A549 (cell line): ENCODE results near the gene HNF4A. TPM values are rescaled to one million over a fixed set of nuclear protein-coding genes. Genes with fewer than 3 reads are reported as not detected.

Experiments
- ATAC-seq, 2 experiments: fragments of 200-7000 bp in 1 of 2; fragments of >200 bp in 1 of 2; cut with Nextera tagmentation in 1 of 2; cut with Tn5 transposase in 1 of 2; 3 replicates each; pipeline versions ENCODE4 v1.8.0 to v1.9.1; 2018 to 2020; ENCODE audit warnings: mild to moderate bottlenecking in 1 of 2, moderate library complexity in 1 of 2
- CTCF ChIA-PET: fragments of 300-600 bp; sonication (Branson Sonifier 250); formaldehyde crosslinking; extraction: SDS; loops from one replicate; lab custom pipeline; 2021; ENCODE audit warnings: antibody characterized with exemption, inconsistent platforms; lab: Yijun Ruan, JAX
- POLR2A ChIA-PET: fragments of 350-600 bp; formaldehyde crosslinking; extraction: SDS; loops from one replicate; lab custom pipeline; 2021; ENCODE audit warnings: antibody characterized with exemption, inconsistent platforms; lab: Yijun Ruan, JAX
- DNase-seq, 2 experiments: peaks; one replicate each; pipeline versions ENCODE4 v3.0.0 to v3.0.0-alpha.2; 2011 to 2016; ENCODE audit warnings: low read depth in 1 of 2, low spot score in 1 of 2
- FAIRE-seq: peaks from 2 replicates; lab custom pipeline; 2011; peaks lifted over from hg19 to GRCh38; lab: Jason Lieb, UNC
- H3K27ac ChIP-seq, 2 experiments: fragments of >200 bp; sonication (Bioruptor Twin); formaldehyde crosslinking; 3 replicates each; pipeline ENCODE4 v1.5.1; 2016 to 2017
- H3K4me1 ChIP-seq: fragments of >200 bp; sonication (Bioruptor Twin); formaldehyde crosslinking; 3 replicates; pipeline ENCODE4 v1.6.1; 2016
- H3K4me2 ChIP-seq: fragments of >200 bp; sonication (Bioruptor Twin); formaldehyde crosslinking; 3 replicates; pipeline ENCODE4 v1.6.1; 2016
- H3K4me3 ChIP-seq: fragments of >200 bp; sonication (Bioruptor Twin); formaldehyde crosslinking; 3 replicates; pipeline ENCODE4 v1.5.1; 2016
- H3K9me3 ChIP-seq: fragments of >200 bp; sonication (Bioruptor Twin); formaldehyde crosslinking; 3 replicates; pipeline ENCODE4 v1.6.1; 2016
- ATOH8 ChIP-seq: fragments of 250-450 bp; sonication (Bioruptor Pico); IDR thresholded peaks from 2 replicates; pipeline ENCODE4 v1.5.0; 2020; ENCODE audit warnings: low read depth, mild to moderate bottlenecking, moderate library complexity
- BCL3 ChIP-seq: fragments of >200 bp; sonication (Bioruptor Twin); formaldehyde crosslinking; IDR thresholded peaks from 3 replicates; pipeline ENCODE4 v1.6.1; 2016
- BHLHE40 ChIP-seq: IDR thresholded peaks from 2 replicates; pipeline ENCODE4 v1.6.1; 2012; ENCODE audit warnings: low read depth, low read length, inconsistent platforms
- CBX2 ChIP-seq: fragments of 200-600 bp; sonication (generic); IDR thresholded peaks from 2 replicates; pipeline ENCODE4 v1.6.1; 2016; ENCODE audit warnings: low read depth, mild to moderate bottlenecking, borderline replicate concordance
- CBX8 ChIP-seq: fragments of 200-600 bp; sonication (generic); IDR thresholded peaks from 2 replicates; pipeline ENCODE4 v1.6.1; 2016
- CEBPB ChIP-seq, 2 experiments: fragments of >200 bp in 1 of 2; sonication (Bioruptor Twin) in 1 of 2; formaldehyde crosslinking in 1 of 2; IDR thresholded peaks; 2 replicates each; pipeline ENCODE4 v1.6.1; 2012 to 2016
- CTCF ChIP-seq: fragments of >200 bp; sonication (Bioruptor Twin); formaldehyde crosslinking; IDR thresholded peaks from 3 replicates; pipeline ENCODE4 v1.5.1; 2016
- EHMT2 ChIP-seq: fragments of 200-600 bp; sonication (generic); IDR thresholded peaks from 2 replicates; pipeline ENCODE4 v1.6.1; 2016; ENCODE audit warnings: antibody characterized with exemption, low read depth, mild to moderate bottlenecking, moderate library complexity
- ELK1 ChIP-seq: fragments of 150-350 bp; IDR thresholded peaks from 2 replicates; pipeline ENCODE4 v1.6.1; 2014; ENCODE audit warnings: low read depth, mild to moderate bottlenecking, low read length
- GATA3 ChIP-seq: IDR thresholded peaks from 2 replicates; pipeline ENCODE4 v1.6.1; 2012; ENCODE audit warnings: borderline replicate concordance
- HES2 ChIP-seq: fragments of >200 bp; sonication (Bioruptor Twin); formaldehyde crosslinking; IDR thresholded peaks from 2 replicates; pipeline ENCODE4 v1.6.1; 2016
- HOXB5 ChIP-seq: fragments of 250-450 bp; sonication (Bioruptor Pico); IDR thresholded peaks from 2 replicates; pipeline ENCODE4 v1.5.0; 2020; ENCODE audit warnings: mild to moderate bottlenecking, moderate library complexity
- JUNB ChIP-seq: fragments of >200 bp; sonication (Bioruptor Twin); formaldehyde crosslinking; IDR thresholded peaks from 2 replicates; pipeline ENCODE4 v1.6.1; 2016
- KDM1A ChIP-seq: fragments of 200-600 bp; sonication (generic); IDR thresholded peaks from 2 replicates; pipeline ENCODE4 v1.6.1; 2016; ENCODE audit warnings: low read depth, mild to moderate bottlenecking
- MAFK ChIP-seq: fragments of 450-650 bp; IDR thresholded peaks from 2 replicates; pipeline ENCODE4 v1.6.1; 2014; ENCODE audit not compliant: partially characterized antibody
- MAZ ChIP-seq: fragments of 150-350 bp; IDR thresholded peaks from 2 replicates; pipeline ENCODE4 v1.6.1; 2014; ENCODE audit warnings: antibody characterized with exemption, low read depth, low read length, borderline replicate concordance
- PBX3 ChIP-seq: IDR thresholded peaks from 2 replicates; pipeline ENCODE4 v1.6.1; 2012
- PHF8 ChIP-seq: fragments of 200-600 bp; sonication (generic); IDR thresholded peaks from 2 replicates; pipeline ENCODE4 v1.6.1; 2016; ENCODE audit warnings: low read depth, mild to moderate bottlenecking, antibody characterized with exemption, moderate library complexity, borderline replicate concordance
- RAD21 ChIP-seq, 2 experiments: fragments of >200 bp in 1 of 2; sonication (Bioruptor Twin) in 1 of 2; formaldehyde crosslinking in 1 of 2; IDR thresholded peaks in 1 of 2; conservative IDR thresholded peaks in 1 of 2; 2 replicates in 1 of 2; 3 replicates in 1 of 2; pipeline ENCODE4 v1.6.1; 2012 to 2018; ENCODE audit warnings: inconsistent platforms in 1 of 2
- RNF2 ChIP-seq: fragments of 200-600 bp; sonication (generic); IDR thresholded peaks from 2 replicates; pipeline ENCODE4 v1.6.1; 2016; ENCODE audit warnings: low read depth, mild to moderate bottlenecking, antibody characterized with exemption, moderate library complexity, borderline replicate concordance
- SMC3 ChIP-seq: fragments of >200 bp; sonication (Bioruptor Twin); formaldehyde crosslinking; IDR thresholded peaks from 3 replicates; pipeline ENCODE4 v1.6.1; 2018; ENCODE audit warnings: inconsistent platforms
- SREBF2 ChIP-seq: fragments of 450-650 bp; IDR thresholded peaks from 2 replicates; pipeline ENCODE4 v1.6.1; 2014; ENCODE audit warnings: mild to moderate bottlenecking, moderate library complexity
- TP53 ChIP-seq: fragments of 250-450 bp; sonication (Bioruptor Pico); IDR thresholded peaks from 2 replicates; pipeline ENCODE4 v1.5.0; 2021; ENCODE audit warnings: mild to moderate bottlenecking, moderate library complexity
- USF2 ChIP-seq: fragments of 450-650 bp; IDR thresholded peaks from 2 replicates; pipeline ENCODE4 v1.6.1; 2014; ENCODE audit warnings: antibody characterized with exemption
- WGBS: methylation state at CpG from one replicate; pipeline ENCODE4 v1.1.6; 2017; ENCODE audit errors: missing lambda C conversion rate; 5-methylcytosine and 5-hydroxymethylcytosine counted together
- polyA plus RNA-seq, 4 experiments: library from polyadenylated mRNA; depleted of rRNA in 3 of 4; stranded (reverse); fragments of >200 nt; fragmentation: RNase III in 1 of 4; extraction: RNeasy Plus Mini Kit Qiagen cat#74134 plus additional on column Dnase treatment in 1 of 4; gene quantifications; 2 replicates in 3 of 4; 3 replicates in 1 of 4; pipeline ENCODE4 v1.2.3, GENCODE V29; 2011 to 2017

The HNF4A gene
- polyA plus RNA-seq, 2 of the 4 experiments (the other 2 are of a cell fraction) = 20.0 to 26.2 TPM

- FAIRE-seq = no peak
- POLR2A ChIA-PET = no interaction called here
- CTCF ChIA-PET = interaction anchor here (0.6 to 23.5 kb wide), 40 partner anchors 9 to 493 kb away, joined by 3 to 440 read pairs (median 4); partner anchors contain the start of gene GDAP1L1
- 55% methylated on average over 6 of the region's 6 CpGs for WGBS
- ATAC-seq = peak; percentile 31 to 69; a peak in 4 of 6 replicates
- H3K4me3 ChIP-seq = no peak overlapping the region
- peaks cover 10% of the 10 kb centered on the region; the same call in 1 of the 3 replicates for H3K4me1 ChIP-seq
- H3K4me2 ChIP-seq = no peak overlapping the region
- peak overlapping the region; percentile 2 to 49; a peak in 2 of 6 replicates for H3K27ac ChIP-seq
- no peak for DNase-seq
- no peak for TF ChIP-seq HES2
- TF ChIP-seq PBX3 = no peak
- TF ChIP-seq RAD21 (conservative IDR thresholded peaks at IDR 0.05 in 1 of 2, IDR thresholded peaks at IDR 0.05 in 1 of 2) = no peak
- no peak for TF ChIP-seq SREBF2
- TF ChIP-seq HOXB5 (CRISPR knock-in tag) = no peak
- no peak for TF ChIP-seq USF2
- no peak for TF ChIP-seq JUNB
- no peak for TF ChIP-seq GATA3
- no peak for TF ChIP-seq CEBPB (IDR thresholded peaks at IDR 0.05)
- TF ChIP-seq CBX2 = no peak
- TF ChIP-seq BHLHE40 = no peak
- TF ChIP-seq SMC3 = no peak
- no peak for TF ChIP-seq MAZ
- TF ChIP-seq RNF2 = no peak
- TF ChIP-seq EHMT2 = no peak
- TF ChIP-seq ATOH8 (CRISPR knock-in tag) = no peak
- no peak for TF ChIP-seq TP53 (CRISPR knock-in tag)
- no peak for TF ChIP-seq ELK1
- TF ChIP-seq CTCF = no peak; the same call in 1 of the 3 replicates
- no peaks in the 10 kb centered on the region for H3K9me3 ChIP-seq
Observed at GRCh38 chr20:44461142-44461802, 105.8 kb downstream of the HNF4A start.

GRCh38 chr20:44461803-44462174 is 106.3 kb downstream of the HNF4A start:
- peak overlapping the region in 1 of 2 experiments; percentile 14; a peak in 2 of 6 replicates for H3K27ac ChIP-seq
- POLR2A ChIA-PET = no interaction called here
- H3K9me3 ChIP-seq = no peaks in the 10 kb centered on the region
- H3K4me2 ChIP-seq = no peak overlapping the region
- H3K4me3 ChIP-seq = no peak overlapping the region
- CTCF ChIA-PET = interaction anchor here (0.6 to 23.5 kb wide), 40 partner anchors 9 to 494 kb away, joined by 3 to 440 read pairs (median 4); partner anchors contain the start of gene GDAP1L1
- H3K4me1 ChIP-seq = peaks cover 10% of the 10 kb centered on the region; the same call in 1 of the 3 replicates
- WGBS = 56% methylated on average over 5 of the region's 5 CpGs
- no peak for FAIRE-seq
- no peak for TF ChIP-seq PHF8
- TF ChIP-seq KDM1A = no peak
- TF ChIP-seq CBX8 = no peak
- TF ChIP-seq JUNB = no peak
- TF ChIP-seq MAFK = no peak
- no peak for TF ChIP-seq BCL3
- ATAC-seq = no peak
- DNase-seq = no peak
